HG03432 (cell line): Measurements from ENCODE around the gene PLCL2.

Experiments used
- ATAC-seq: cut with Tn5 transposase; IDR thresholded peaks from one replicate; pipeline ENCODE4 v1.9.1; 2021; ENCODE audit warnings: mild to moderate bottlenecking, moderate library complexity; ENCODE audit not compliant: unreplicated experiment

The PLCL2 gene

GRCh38 chr3:16888785-16889607 is 4.2 kb downstream of the PLCL2 start:
- ATAC-seq, result peak; percentile 48

DNA sequence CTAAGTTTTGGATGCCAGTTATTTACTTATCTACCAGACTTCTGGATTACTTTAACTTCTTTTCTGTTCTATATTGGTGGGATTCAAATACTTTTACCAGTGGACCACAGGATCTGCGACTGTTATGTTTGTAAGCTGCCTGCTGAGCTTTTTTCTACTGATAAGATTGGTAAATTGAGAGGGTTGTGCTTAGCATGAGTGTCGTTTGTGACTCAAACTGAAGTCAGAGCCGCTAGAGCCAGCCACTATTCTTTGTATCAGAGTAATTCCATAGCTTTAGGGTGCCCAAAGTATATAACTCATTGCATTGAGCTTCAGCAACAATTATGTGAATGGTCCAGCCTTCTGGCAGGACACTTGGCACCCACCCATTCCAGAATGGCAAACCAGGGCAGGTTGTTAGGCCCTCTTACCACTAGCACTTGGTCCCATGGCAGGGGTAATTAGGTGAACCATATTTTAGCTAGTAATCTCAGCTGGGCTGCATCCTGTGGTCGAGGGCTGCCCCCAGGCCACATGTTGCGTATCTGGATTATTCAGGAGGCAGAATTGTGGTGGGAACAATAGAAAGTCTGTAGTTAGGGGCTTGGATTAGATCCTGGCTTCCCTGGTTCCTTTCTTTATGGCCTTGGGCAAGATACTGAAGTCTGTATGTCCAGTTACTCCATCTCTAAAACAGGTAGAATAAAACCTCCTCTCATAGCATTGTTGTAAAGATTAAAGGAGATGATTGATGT is 6.0 kb downstream of the PLCL2 start:
- no peak for ATAC-seq

DNA sequence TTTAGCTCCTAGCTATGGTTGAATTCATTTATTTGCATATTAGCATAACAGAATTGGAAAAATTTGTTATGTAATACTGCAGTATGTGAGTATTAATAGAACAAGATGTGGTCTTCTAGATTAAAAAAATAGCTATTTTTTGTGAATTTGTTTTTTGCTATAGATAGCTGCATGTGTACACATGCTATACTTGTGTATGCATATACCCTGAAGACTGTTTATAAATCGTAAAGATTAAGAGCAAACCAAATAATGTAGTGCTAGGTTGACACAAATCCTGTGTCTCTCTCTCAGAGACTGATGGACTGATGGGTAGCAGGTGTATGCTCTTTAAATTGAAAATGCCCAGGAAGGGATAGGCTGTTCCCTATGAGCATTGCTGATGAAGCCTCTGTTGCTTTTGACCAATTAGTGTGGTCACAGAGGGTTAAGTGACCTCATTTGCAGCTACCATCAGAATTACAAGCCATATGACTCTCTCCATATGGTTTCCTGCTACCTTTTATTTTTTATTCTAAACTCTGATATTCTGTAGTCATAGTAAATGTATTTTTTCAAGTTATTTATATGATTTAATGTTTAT is 9.0 kb downstream of the PLCL2 start:
- ATAC-seq, result no peak

DNA sequence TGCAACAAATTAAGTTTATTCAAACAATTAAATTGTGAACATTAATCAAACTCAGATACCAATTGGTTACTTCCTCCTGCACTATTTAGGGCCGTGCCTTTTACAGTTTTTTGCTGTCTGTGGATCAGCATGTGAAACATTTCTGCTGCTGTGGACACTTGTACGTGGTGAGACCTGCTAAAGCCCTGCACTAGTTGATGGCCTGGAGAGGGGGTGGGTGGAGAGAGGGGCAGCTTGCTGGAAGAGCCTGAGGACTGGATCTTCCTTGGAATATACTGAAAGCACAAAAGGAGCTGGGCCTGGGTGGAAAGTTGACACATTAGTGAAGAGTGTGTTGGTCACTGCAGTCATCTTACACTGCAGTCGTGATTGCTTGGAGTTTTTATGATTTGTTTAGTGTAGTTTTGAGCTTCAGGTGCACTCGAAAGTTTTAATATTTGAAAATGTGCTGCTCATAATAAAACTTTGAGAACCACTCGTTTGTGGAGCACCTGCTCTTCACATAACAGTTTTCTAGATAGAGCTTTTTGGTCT is 11.4 kb downstream of the PLCL2 start:
- ATAC-seq, result no peak

GRCh38 chr3:16896820-16897219 is 12.1 kb downstream of the PLCL2 start:
- no peak for ATAC-seq

GRCh38 chr3:16897254-16897926 is 12.6 kb downstream of the PLCL2 start:
- peak; percentile 86 for ATAC-seq

DNA sequence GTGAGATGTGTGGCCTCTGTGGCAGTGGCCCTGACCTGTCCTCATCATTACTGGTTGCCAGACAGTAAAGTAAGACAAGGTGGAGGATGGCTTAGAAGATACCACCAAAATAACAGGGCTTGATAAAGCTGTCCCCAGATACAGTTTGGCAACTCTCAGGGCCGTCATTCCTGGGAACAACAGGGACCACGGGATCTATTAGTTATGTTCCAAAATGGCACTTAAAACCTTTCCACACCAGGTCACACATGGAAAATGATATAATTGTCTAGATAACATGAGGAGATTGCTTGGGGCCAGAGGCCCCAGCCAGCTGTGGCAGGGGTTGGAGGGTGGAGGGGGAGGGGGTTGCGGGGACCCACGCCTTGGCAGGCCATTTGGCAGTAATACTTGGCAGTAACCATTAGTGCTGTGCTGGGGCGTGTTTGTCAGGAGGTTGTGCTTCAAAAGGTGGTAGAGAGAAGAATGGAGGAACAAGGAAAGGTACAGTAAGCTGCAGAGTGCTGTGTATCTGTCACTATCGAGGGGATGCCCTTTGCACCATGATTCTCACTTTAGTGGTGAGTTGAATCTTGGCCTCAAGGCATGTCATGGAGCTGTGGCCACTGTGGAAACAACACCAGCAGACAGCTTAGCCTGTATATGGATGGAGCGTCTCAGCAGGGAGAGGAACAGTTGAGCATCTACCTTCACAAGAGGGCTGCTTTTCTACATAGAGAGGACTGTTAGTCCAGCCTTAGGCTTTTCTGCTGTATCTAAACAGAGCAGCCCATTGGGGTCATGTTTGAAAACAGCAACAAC is 14.0 kb downstream of the PLCL2 start:
- ATAC-seq, result no peak

DNA sequence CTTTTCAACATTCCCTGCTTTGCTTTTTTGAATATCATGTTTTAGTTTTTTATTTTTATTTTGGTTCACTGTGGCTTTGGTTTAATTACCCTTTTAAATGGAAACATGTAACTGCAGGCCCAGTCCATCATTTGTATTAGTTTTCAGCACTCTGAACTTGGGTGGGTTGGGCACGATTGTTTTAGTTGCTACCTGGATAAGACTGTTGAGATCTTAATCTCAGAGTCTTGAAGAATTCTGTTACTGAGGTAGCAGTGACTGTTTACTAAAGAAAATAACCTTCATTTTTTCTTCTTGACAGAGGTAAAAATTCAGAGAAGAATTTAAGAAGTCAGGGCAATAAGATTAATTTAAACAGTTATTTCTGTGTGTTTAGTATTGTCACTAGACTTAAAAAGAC is 15.2 kb downstream of the PLCL2 start:
- ATAC-seq, result no peak

DNA sequence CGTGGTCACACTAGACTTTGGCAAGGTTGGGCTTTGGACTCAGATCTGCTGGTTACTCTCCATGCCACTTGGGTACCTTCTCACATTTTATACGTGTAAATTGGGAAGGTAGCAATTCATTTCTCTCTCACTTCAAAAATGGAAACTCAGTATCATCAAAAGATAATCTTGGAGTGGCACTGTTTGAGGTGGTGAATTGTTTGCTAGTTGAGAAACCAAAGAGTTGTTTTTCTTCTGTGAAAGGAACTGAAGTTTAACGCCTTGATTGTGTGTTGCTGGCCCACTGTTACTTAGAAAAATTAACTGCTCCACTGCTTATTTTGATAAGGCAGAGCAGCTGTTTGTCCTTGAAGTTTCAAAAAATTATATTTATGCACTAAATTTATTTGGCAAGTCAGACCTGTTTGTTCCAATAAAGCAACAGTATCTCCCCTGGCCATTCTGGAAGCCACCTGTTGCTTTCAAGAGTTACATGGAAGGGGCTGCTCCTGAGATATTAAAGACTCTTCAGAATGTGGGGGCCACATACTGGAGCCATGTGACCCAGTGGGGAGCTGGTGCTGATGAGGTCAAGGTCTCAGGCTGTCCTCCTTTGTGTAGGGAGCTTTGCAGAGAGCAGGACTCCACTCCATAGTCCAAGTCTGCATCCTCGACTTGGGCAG is 16.2 kb downstream of the PLCL2 start:
- no peak for ATAC-seq

GRCh38 chr3:16904423-16905417 is 20.0 kb downstream of the PLCL2 start:
- peak; percentile 43 for ATAC-seq

DNA sequence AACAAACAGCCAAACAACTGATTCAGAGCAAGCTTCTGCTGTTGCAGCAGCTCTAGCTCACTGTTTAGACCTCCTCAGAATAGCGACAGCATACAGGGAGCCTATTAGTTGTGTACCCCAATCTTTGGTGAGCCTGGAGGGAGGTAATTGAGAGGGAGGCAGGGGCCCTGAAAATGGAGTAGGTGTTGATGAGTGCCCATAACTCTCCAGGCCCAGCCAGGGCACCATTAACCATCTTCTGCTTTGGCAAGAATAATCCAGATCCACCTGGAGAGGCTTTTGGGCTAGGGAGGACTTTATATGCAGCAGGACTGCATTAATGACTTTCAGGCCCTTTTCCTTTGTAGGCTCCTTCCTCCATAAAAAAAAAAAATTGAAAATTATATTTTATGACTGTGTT is 20.9 kb downstream of the PLCL2 start:
- no peak for ATAC-seq

DNA sequence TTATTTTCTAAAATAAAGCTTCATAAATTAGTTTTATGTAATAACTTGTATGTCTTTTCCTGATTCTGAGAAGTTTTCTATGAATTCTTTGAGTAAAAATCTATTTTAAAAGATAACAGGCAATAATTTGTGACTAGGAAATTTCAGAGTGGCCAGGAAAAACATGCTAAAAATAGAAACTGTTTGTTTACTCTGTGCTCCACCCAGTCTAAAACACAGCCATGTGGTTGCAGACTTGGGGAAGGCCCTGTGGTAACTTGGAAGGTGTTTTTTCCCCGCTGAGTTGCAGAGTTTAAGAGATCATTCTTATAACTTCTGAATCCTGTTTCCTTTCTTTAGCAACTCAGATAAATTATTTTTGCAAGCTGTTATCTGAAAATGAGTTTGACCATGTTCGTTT is 21.9 kb downstream of the PLCL2 start:
- ATAC-seq, result peak; percentile 54

DNA sequence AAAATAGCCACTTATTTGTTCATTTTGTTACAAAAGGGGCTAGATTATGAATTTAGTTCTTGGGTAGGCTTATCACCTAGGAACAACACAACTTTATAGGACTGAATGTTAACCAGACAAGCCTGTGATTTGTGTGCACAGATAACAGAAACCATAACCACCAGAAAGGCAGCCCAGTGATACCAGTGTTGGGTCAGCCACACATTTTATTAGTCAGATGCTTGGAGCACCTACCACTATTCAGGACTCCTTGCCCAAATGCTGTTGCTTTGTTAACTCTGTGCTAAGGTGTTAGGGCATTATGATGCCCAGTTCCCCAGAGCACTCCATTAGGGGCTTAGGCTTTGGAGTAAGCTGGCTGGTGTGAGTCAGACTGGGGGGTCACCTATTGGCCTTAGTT is 22.5 kb downstream of the PLCL2 start:
- ATAC-seq, result peak; percentile 73

DNA sequence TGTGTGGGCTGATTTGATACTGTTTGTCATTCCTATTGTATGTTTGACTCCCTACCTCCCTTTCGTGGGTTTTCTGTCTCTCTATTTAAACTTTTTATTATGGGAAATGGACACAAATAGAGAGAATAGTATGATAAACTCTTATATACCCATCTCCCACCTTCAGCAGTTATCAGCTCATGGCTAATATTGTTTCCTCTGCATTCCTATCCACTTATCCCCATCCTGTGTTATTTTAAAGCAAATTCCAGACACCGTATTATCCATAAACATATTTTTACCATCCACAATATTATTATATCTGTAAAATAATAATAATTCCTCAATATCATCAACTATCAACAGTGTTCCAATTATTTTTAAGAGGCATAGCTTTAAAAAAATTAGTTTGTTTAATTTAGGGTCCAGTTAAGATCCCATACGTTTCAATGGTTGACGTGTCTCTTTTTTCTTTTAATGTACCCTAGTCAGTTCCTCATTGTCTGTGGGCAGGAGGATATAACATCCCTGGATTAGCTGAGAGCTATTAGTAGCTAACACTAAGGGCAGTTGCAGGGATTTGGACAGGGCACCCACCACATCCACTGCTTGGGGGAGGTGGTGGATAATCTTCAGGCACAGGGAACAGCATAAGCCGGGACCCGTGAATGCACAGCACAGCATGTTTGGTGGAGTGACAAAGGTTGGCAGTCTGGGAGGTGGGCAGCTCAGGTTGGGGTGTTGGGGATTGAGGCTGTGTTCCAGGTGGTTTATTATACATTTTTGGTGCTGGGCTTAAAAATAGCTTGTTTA is 23.5 kb downstream of the PLCL2 start:
- no peak for ATAC-seq

- ATAC-seq, result no peak
Measured at GRCh38 chr3:16908896-16909295, 24.1 kb downstream of the PLCL2 start.

DNA sequence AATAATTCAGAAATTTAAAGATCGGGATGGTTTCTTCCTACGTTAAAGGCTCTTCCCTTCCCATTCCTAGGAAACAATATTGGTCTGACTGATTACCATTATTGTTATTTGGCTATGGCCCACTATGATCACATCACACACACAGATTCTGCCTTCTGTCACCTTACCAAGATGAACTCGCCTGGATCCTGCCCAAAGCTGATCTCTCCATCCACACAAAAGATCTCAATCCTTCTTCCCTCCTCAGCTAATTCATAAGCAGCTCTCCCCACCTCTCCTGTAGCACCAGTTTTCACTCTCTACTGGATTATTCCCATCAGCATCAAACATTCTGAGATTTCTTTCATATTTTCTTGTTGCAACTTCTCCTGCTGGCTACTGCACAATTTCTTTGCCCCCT is 25.0 kb downstream of the PLCL2 start:
- no peak for ATAC-seq

DNA sequence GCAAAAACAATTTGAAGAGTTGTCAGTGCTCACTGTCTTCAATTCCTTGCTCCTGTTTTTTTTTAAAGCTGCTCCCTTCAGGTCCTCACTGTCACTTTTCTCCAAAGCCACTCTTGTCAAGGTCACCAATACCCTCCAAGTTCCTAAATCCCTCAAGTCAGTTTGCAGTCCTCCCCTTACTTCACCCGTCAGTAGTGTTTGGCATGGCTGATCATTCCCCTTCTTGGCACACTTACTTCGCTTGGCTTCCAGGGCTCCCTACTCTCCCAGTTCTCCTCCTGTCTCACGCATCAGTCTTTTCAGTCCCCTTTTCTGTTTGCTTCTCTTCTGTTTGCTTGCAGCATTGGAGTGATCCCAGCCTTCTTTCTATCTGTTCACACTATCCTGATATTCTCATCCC is 25.5 kb downstream of the PLCL2 start:
- no peak for ATAC-seq

GRCh38 chr3:16911916-16912315 is 27.2 kb downstream of the PLCL2 start:
- no peak for ATAC-seq
